ENCODE results near the gene MYRF. TPM values are rescaled to one million over a fixed set of nuclear protein-coding genes. Genes with fewer than 3 reads are reported as not detected.

MYRF gene
- total and polyA plus RNA-seq, 2 of the 4 experiments (the other 2 are of a cell fraction): 1.6 to 10.7 TPM

DNA sequence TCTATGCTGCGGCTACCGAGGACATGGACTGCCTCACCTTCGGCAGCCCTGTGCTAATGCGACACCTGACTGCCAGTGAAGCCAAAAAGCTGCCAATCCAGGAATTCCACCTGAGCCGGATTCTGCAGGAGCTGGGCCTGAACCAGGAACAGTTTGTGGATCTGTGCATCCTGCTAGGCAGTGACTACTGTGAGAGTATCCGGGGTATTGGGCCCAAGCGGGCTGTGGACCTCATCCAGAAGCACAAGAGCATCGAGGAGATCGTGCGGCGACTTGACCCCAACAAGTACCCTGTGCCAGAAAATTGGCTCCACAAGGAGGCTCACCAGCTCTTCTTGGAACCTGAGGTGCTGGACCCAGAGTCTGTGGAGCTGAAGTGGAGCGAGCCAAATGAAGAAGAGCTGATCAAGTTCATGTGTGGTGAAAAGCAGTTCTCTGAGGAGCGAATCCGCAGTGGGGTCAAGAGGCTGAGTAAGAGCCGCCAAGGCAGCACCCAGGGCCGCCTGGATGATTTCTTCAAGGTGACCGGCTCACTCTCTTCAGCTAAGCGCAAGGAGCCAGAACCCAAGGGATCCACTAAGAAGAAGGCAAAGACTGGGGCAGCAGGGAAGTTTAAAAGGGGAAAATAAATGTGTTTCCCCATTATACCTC, 43.6 kb downstream of the MYRF start:
- no peak overlapping the region for H3K4me3 ChIP-seq (ENCODE audit: insufficient read depth, low read depth, low read length)
- no peak for ATAC-seq (ENCODE audit: low read depth)
- H3K14ac ChIP-seq (replicated peaks; ENCODE audit: low read depth, low read length): no peak overlapping the region
- no peak overlapping the region for H4K91ac ChIP-seq (ENCODE audit: insufficient read depth, low read depth, low read length)
- no peak overlapping the region for H4K8ac ChIP-seq (ENCODE audit: low read depth in 2 of 2, low read length in 2 of 2)
- peaks cover 11% of the 10 kb centered on the region for H3K36me3 ChIP-seq (ENCODE audit: control insufficient read depth, insufficient read depth, low read length)
- H2BK15ac ChIP-seq (ENCODE audit: low read depth, low read length): no peak overlapping the region
- peaks cover 7% of the 10 kb centered on the region for H3K9me1 ChIP-seq (ENCODE audit: insufficient read depth, low read length)
- no TSS peak for BruUV-seq (replicated peaks)
- no peaks in the 10 kb centered on the region for H3K9me3 ChIP-seq (ENCODE audit: control insufficient read depth, insufficient read depth, low read length)
- no peak overlapping the region for H3K18ac ChIP-seq (ENCODE audit: low read depth, low read length)
- no peak overlapping the region for H2AK9ac ChIP-seq (replicated peaks; ENCODE audit: low read depth, low read length, poor library complexity)
- WGBS, 2 experiments (ENCODE audit: extremely low coverage in 2 of 2, insufficient read length in 1 of 2): 94% methylated on average over 13 of the region's 18 CpGs; no CpG with 5 or more reads in 1 of the 2 experiments
- H2AK5ac ChIP-seq (ENCODE audit: low read depth, low read length): no peak overlapping the region
- H4K5ac ChIP-seq (ENCODE audit: low read depth, low read length): no peak overlapping the region
- intact Hi-C loops (cut with micrococcal nuclease): loop anchor here (2.0 kb wide), 4 partner anchors 31 to 583 kb away; partner anchors contain the start of gene FADS3
- no peak overlapping the region for H3K9ac ChIP-seq (ENCODE audit: low read depth, low read length)
- no peak overlapping the region for H3K4me2 ChIP-seq (ENCODE audit: low read depth, low read length)
- dilution Hi-C loops (cut with HindIII; ENCODE audit: low sequenced_read_pairs, unreplicated experiment): no loop called here
- in situ Hi-C loops (cut with MboI; ENCODE audit: low sequenced_read_pairs): loop anchor here (5.0 to 10.0 kb wide), 2 partner anchors 156 to 309 kb away; partner anchors contain the start of gene BEST1
- H2BK20ac ChIP-seq (ENCODE audit: low read depth, low read length): no peak overlapping the region
- no peak overlapping the region for H3K4ac ChIP-seq (ENCODE audit: low read depth, low read length)
- H2AFZ ChIP-seq (replicated peaks; ENCODE audit: low read length, poor library complexity): no peak overlapping the region
- no peak overlapping the region for H2BK120ac ChIP-seq (ENCODE audit: low read depth, low read length)
- H3K4me1 ChIP-seq (ENCODE audit: control insufficient read depth, insufficient read depth, low read length): peaks cover 6% of the 10 kb centered on the region
- peaks cover 23 to 62% of the 10 kb centered on the region in 2 experiments for H3K79me1 ChIP-seq (ENCODE audit: low read depth in 1 of 2, low read length in 2 of 2)
- H4K20me1 ChIP-seq (ENCODE audit: insufficient read depth, low read length): peaks cover 6% of the 10 kb centered on the region
- ChIA-PET POLR2A (ENCODE audit: unreplicated experiment) (interaction anchor here (0.6 kb wide), 1 partner anchor 591 kb away, joined by 3 read pairs; no protein-coding TSS in a partner anchor), CTCF (interaction anchor here (0.9 to 3.6 kb wide), 5 partner anchors 8 to 312 kb away, joined by 4 to 27 read pairs (median 6); partner anchors contain the start of gene FADS1)
- H2BK5ac ChIP-seq (ENCODE audit: low read depth, low read length, poor library complexity, severe bottlenecking): no peak overlapping the region
- H3K27me3 ChIP-seq (ENCODE audit: control insufficient read depth, insufficient read depth, low read length): no peaks in the 10 kb centered on the region
- H3K27ac ChIP-seq (ENCODE audit: insufficient read depth, low read length): no peak overlapping the region
- no peak for DNase-seq
- no peak overlapping the region for H3K56ac ChIP-seq (ENCODE audit: extremely low read depth, insufficient read depth, low read length)
- no peak overlapping the region for H3K23ac ChIP-seq (ENCODE audit: low read depth, low read length)
- no peak for TF ChIP-seq POLR2A (IDR thresholded peaks at IDR 0.05; ENCODE audit: low read depth, low read length)
- no peak for TF ChIP-seq SMC3 (IDR thresholded peaks at IDR 0.05; ENCODE audit: low read depth, low read length)
- no peak for TF ChIP-seq MAZ (IDR thresholded peaks at IDR 0.05; ENCODE audit: borderline replicate concordance, low read depth, low read length)
- no peak for TF ChIP-seq MAFK (IDR thresholded peaks at IDR 0.05; ENCODE audit: low read depth, low read length)
- TF ChIP-seq BHLHE40 (IDR thresholded peaks at IDR 0.05; ENCODE audit: low read depth, low read length): no peak
- TF ChIP-seq MXI1 (IDR thresholded peaks at IDR 0.05; ENCODE audit: borderline replicate concordance, low read depth, low read length): no peak
- TF ChIP-seq, protein P1, sequence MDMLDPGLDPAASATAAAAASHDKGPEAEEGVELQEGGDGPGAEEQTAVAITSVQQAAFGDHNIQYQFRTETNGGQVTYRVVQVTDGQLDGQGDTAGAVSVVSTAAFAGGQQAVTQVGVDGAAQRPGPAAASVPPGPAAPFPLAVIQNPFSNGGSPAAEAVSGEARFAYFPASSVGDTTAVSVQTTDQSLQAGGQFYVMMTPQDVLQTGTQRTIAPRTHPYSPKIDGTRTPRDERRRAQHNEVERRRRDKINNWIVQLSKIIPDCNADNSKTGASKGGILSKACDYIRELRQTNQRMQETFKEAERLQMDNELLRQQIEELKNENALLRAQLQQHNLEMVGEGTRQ (IDR thresholded peaks at IDR 0.05; ENCODE audit: low read depth, low read length): no peak
- no peak for TF ChIP-seq NFE2L2 (IDR thresholded peaks at IDR 0.05; ENCODE audit: low read depth, low read length)
- TF ChIP-seq, protein P2, sequence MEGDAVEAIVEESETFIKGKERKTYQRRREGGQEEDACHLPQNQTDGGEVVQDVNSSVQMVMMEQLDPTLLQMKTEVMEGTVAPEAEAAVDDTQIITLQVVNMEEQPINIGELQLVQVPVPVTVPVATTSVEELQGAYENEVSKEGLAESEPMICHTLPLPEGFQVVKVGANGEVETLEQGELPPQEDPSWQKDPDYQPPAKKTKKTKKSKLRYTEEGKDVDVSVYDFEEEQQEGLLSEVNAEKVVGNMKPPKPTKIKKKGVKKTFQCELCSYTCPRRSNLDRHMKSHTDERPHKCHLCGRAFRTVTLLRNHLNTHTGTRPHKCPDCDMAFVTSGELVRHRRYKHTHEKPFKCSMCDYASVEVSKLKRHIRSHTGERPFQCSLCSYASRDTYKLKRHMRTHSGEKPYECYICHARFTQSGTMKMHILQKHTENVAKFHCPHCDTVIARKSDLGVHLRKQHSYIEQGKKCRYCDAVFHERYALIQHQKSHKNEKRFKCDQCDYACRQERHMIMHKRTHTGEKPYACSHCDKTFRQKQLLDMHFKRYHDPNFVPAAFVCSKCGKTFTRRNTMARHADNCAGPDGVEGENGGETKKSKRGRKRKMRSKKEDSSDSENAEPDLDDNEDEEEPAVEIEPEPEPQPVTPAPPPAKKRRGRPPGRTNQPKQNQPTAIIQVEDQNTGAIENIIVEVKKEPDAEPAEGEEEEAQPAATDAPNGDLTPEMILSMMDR (conservative IDR thresholded peaks at IDR 0.05; ENCODE audit: low read depth, low read length): no peak
- no peak for TF ChIP-seq RFX5 (IDR thresholded peaks at IDR 0.05; ENCODE audit: low read depth, low read length)
- no peak for TF ChIP-seq CHD1 (IDR thresholded peaks at IDR 0.05; ENCODE audit: low read depth, low read length)
- no peak for TF ChIP-seq RCOR1 (IDR thresholded peaks at IDR 0.05; ENCODE audit: insufficient replicate concordance, low read length)
- TF ChIP-seq CEBPB (IDR thresholded peaks at IDR 0.05; ENCODE audit: low read depth, low read length): no peak
- TF ChIP-seq RAD21 (IDR thresholded peaks at IDR 0.05; ENCODE audit: low read length): no peak
- no peak for TF ChIP-seq FOS (IDR thresholded peaks at IDR 0.05; ENCODE audit: low read depth, low read length)
